GM18505 (cell line): Measurements from ENCODE around the gene MALRD1.

Experiments
- ATAC-seq: cut with Tn5 transposase; IDR thresholded peaks from one replicate; pipeline ENCODE4 v1.9.1; 2021; ENCODE audit not compliant: unreplicated experiment
- POLR2A ChIP-seq: IDR thresholded peaks from 4 replicates; pipeline ENCODE4 v1.6.1; 2011; ENCODE audit warnings: borderline replicate concordance; ENCODE audit not compliant: insufficient read depth, insufficient read length; ENCODE audit errors: extremely low read depth

The MALRD1 gene

GRCh38 chr10:19385846-19386450, 337.3 kb downstream of the MALRD1 start:
- TF ChIP-seq POLR2A = no peak
- no peak for ATAC-seq

GRCh38 chr10:19408924-19409323, 360.3 kb downstream of the MALRD1 start:
- no peak for TF ChIP-seq POLR2A
- ATAC-seq = no peak

- ATAC-seq = no peak
- TF ChIP-seq POLR2A = no peak
Observed at GRCh38 chr10:19411119-19411518, 362.5 kb downstream of the MALRD1 start.

GRCh38 chr10:19412531-19412930, 363.9 kb downstream of the MALRD1 start:
- no peak for ATAC-seq
- TF ChIP-seq POLR2A = no peak

- no peak for ATAC-seq
- TF ChIP-seq POLR2A = no peak
Observed at GRCh38 chr10:19416164-19416563, 367.6 kb downstream of the MALRD1 start.

- no peak for ATAC-seq
Observed at GRCh38 chr10:19417740-19418139, 369.1 kb downstream of the MALRD1 start.

GRCh38 chr10:19421674-19422073, 373.1 kb downstream of the MALRD1 start:
- ATAC-seq = no peak
- TF ChIP-seq POLR2A = no peak

More at GRCh38 chr10:19417740-19418139, 369.1 kb downstream of the MALRD1 start:
- no peak for TF ChIP-seq POLR2A

- ATAC-seq = no peak
- TF ChIP-seq POLR2A = no peak
Observed at GRCh38 chr10:19426034-19426433, 377.4 kb downstream of the MALRD1 start.

- no peak for TF ChIP-seq POLR2A
- no peak for ATAC-seq
Observed at GRCh38 chr10:19431622-19432351, 383.2 kb downstream of the MALRD1 start.

GRCh38 chr10:19449860-19450259, 401.3 kb downstream of the MALRD1 start:
- TF ChIP-seq POLR2A = no peak
- ATAC-seq = no peak

GRCh38 chr10:19451356-19451755, 402.8 kb downstream of the MALRD1 start:
- ATAC-seq = no peak
- no peak for TF ChIP-seq POLR2A

GRCh38 chr10:19451937-19452336, 403.3 kb downstream of the MALRD1 start:
- TF ChIP-seq POLR2A = no peak
- no peak for ATAC-seq

GRCh38 chr10:19453967-19454366, 405.4 kb downstream of the MALRD1 start:
- no peak for ATAC-seq
- TF ChIP-seq POLR2A = no peak

GRCh38 chr10:19461588-19461987, 413.0 kb downstream of the MALRD1 start:
- TF ChIP-seq POLR2A = no peak
- no peak for ATAC-seq

- no peak for ATAC-seq
- no peak for TF ChIP-seq POLR2A
Observed at GRCh38 chr10:19466709-19467108, 418.1 kb downstream of the MALRD1 start.

- ATAC-seq = no peak
- no peak for TF ChIP-seq POLR2A
Observed at GRCh38 chr10:19468413-19468812, 419.8 kb downstream of the MALRD1 start.
